Karpas-422 (cell line): ENCODE results near the gene TCF15. TPM values are rescaled to one million over a fixed set of nuclear protein-coding genes. Genes with fewer than 3 reads are reported as not detected.

ENCODE experiments used
- DNase-seq: peaks from one replicate; pipeline ENCODE4 v3.0.0-alpha.2; 2015
- H2AFZ ChIP-seq: fragments of 200-600 bp; sonication (generic); 2 replicates; pipeline ENCODE4 v1.6.1; 2014; ENCODE audit warnings: antibody characterized with exemption, low read length, mixed read lengths
- H3K27ac ChIP-seq: fragments of 200-600 bp; sonication (generic); 2 replicates; pipeline ENCODE4 v1.5.1; 2014; ENCODE audit warnings: mild to moderate bottlenecking, low read length, moderate library complexity
- H3K27me3 ChIP-seq: fragments of 200-600 bp; sonication (generic); 2 replicates; pipeline ENCODE4 v1.6.1; 2014; ENCODE audit warnings: low read length, mixed read lengths
- H3K36me3 ChIP-seq: fragments of 200-600 bp; sonication (generic); 2 replicates; pipeline ENCODE4 v1.6.1; 2014; ENCODE audit warnings: low read length, mixed read lengths; ENCODE audit not compliant: insufficient read depth
- H3K4me1 ChIP-seq: fragments of 200-600 bp; sonication (generic); 2 replicates; pipeline ENCODE4 v1.6.1; 2014; ENCODE audit warnings: mild to moderate bottlenecking, low read length, mixed read lengths
- H3K4me2 ChIP-seq: fragments of 200-600 bp; sonication (generic); 2 replicates; pipeline ENCODE4 v1.6.1; 2014; ENCODE audit warnings: low read length, low read depth, mild to moderate bottlenecking; ENCODE audit not compliant: poor library complexity, severe bottlenecking
- H3K4me3 ChIP-seq: fragments of 200-600 bp; sonication (generic); 2 replicates; pipeline ENCODE4 v1.5.1; 2014; ENCODE audit warnings: mild to moderate bottlenecking, antibody characterized with exemption, low read length, mixed read lengths
- H3K79me2 ChIP-seq: fragments of 200-600 bp; sonication (generic); 2 replicates; pipeline ENCODE4 v1.6.1; 2014; ENCODE audit warnings: mild to moderate bottlenecking, low read length, mixed read lengths
- H3K9ac ChIP-seq: fragments of 200-600 bp; sonication (generic); 2 replicates; pipeline ENCODE4 v1.6.0; 2014; ENCODE audit warnings: low read length
- H3K9me2 ChIP-seq: fragments of 200-600 bp; sonication (generic), shearing (Covaris generic); replicated peaks from 2 replicates; pipeline ENCODE4 v1.6.0; 2014; ENCODE audit warnings: mild to moderate bottlenecking, low read length, moderate library complexity; ENCODE audit not compliant: insufficient read depth
- H3K9me3 ChIP-seq: fragments of 300-700, 200-600 bp; sonication (generic); 2 replicates; pipeline ENCODE4 v1.6.1; 2014; ENCODE audit warnings: low read length, mixed read lengths
- H4K20me1 ChIP-seq: fragments of 200-600 bp; sonication (generic); 2 replicates; pipeline ENCODE4 v1.6.1; 2014; ENCODE audit warnings: mild to moderate bottlenecking, antibody characterized with exemption, low read length, low read depth; ENCODE audit not compliant: insufficient read depth
- total RNA-seq: library from RNA; depleted of rRNA; stranded (reverse); fragments of >200 nt; shearing (Covaris generic); gene quantifications from 2 replicates; pipeline ENCODE4 v1.2.3, GENCODE V29; 2014; ENCODE audit warnings: low replicate concordance; rRNA removed

Gene TCF15
- total RNA-seq, result not detected in 2 replicates

GRCh38 chr20:610130-611046 is at the start of gene TCF15:
Gene TCF15 (minus strand): TSS chr20:610309. CDS start chr20:610237, 72 bp downstream.
- no peaks in the 10 kb centered on the region for H3K9me2 ChIP-seq
- no peaks in the 10 kb centered on the region for H3K9me3 ChIP-seq
- H4K20me1 ChIP-seq, result no peaks in the 10 kb centered on the region
- no peak within 1 kb of the TSS for H2AFZ ChIP-seq
- H3K79me2 ChIP-seq, result no peaks in the 10 kb centered on the region
- H3K36me3 ChIP-seq, result no peaks in the 10 kb centered on the region
- H3K27ac ChIP-seq, result no peak within 1 kb of the TSS
- DNase-seq, result no peak
- no peaks in the 10 kb centered on the region for H3K4me1 ChIP-seq
- H3K4me3 ChIP-seq, result no peak within 1 kb of the TSS
- no peaks in the 10 kb centered on the region for H3K27me3 ChIP-seq
- no peak within 1 kb of the TSS for H3K9ac ChIP-seq
- H3K4me2 ChIP-seq, result no peak within 1 kb of the TSS

DNA sequence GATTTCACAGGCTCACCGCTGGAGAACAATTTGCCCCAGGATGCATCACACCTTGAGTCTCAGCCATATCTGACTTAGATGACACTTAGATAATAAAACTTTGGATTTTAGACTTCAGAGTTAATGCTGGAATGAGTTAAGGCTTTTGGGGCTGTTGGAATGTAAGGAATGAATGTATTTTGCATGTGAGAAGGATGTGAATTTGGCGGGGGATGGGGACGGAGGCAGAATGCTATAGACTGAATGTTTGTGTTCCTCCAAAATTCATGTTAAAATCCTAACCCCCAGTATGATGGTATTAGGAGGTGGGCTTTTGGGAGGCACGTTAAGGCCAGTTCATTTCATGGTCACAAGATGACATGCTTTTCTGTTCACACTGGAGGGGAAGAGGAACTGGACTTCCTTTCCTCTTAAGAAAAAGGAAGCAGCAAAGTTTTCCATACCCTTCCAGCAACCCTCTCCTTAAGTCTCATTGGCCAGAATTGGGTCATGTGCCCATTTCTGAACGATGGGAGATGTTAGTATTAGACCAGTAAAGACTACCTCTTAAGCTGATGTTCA is 48.7 kb upstream of the TCF15 start:
- no peaks in the 10 kb centered on the region for H3K9me3 ChIP-seq
- H3K4me2 ChIP-seq, result no peak overlapping the region
- no peaks in the 10 kb centered on the region for H3K27me3 ChIP-seq

GRCh38 chr20:658202-658601 is 48.1 kb upstream of the TCF15 start:
- H3K4me1 ChIP-seq, result no peaks in the 10 kb centered on the region; the same call in 1 of the 2 replicates
- no peaks in the 10 kb centered on the region for H3K36me3 ChIP-seq
- no peak for DNase-seq
- H3K27me3 ChIP-seq, result no peaks in the 10 kb centered on the region
- H3K27ac ChIP-seq, result no peak overlapping the region
- no peak overlapping the region for H3K4me3 ChIP-seq
- H3K9me2 ChIP-seq, result no peaks in the 10 kb centered on the region
- no peak overlapping the region for H3K4me2 ChIP-seq
- no peak overlapping the region for H2AFZ ChIP-seq
- no peaks in the 10 kb centered on the region for H4K20me1 ChIP-seq
- no peak overlapping the region for H3K9ac ChIP-seq
- H3K9me3 ChIP-seq, result no peaks in the 10 kb centered on the region
- H3K79me2 ChIP-seq, result no peaks in the 10 kb centered on the region

More for the DNA sequence above, 48.7 kb upstream of the TCF15 start:
- H3K27ac ChIP-seq, result no peak overlapping the region
- no peak for DNase-seq
- H3K36me3 ChIP-seq, result no peaks in the 10 kb centered on the region
- H4K20me1 ChIP-seq, result no peaks in the 10 kb centered on the region
- H3K4me1 ChIP-seq, result no peaks in the 10 kb centered on the region
- H3K79me2 ChIP-seq, result no peaks in the 10 kb centered on the region
- no peak overlapping the region for H3K4me3 ChIP-seq
- no peak overlapping the region for H2AFZ ChIP-seq
- no peak overlapping the region for H3K9ac ChIP-seq
- no peaks in the 10 kb centered on the region for H3K9me2 ChIP-seq

GRCh38 chr20:655726-656624 is 45.9 kb upstream of the TCF15 start:
- H3K4me1 ChIP-seq, result no peaks in the 10 kb centered on the region; the same call in 1 of the 2 replicates
- H3K27me3 ChIP-seq, result no peaks in the 10 kb centered on the region
- H3K9ac ChIP-seq, result no peak overlapping the region
- no peaks in the 10 kb centered on the region for H3K79me2 ChIP-seq
- no peak overlapping the region for H3K4me3 ChIP-seq
- H3K9me2 ChIP-seq, result no peaks in the 10 kb centered on the region
- H3K4me2 ChIP-seq, result no peak overlapping the region
- H3K27ac ChIP-seq, result no peak overlapping the region
- H2AFZ ChIP-seq, result no peak overlapping the region
- no peaks in the 10 kb centered on the region for H3K36me3 ChIP-seq
- H4K20me1 ChIP-seq, result no peaks in the 10 kb centered on the region
- no peak for DNase-seq
- H3K9me3 ChIP-seq, result no peaks in the 10 kb centered on the region

- no peaks in the 10 kb centered on the region for H3K79me2 ChIP-seq
- H3K4me3 ChIP-seq, result no peak overlapping the region
- no peak overlapping the region for H2AFZ ChIP-seq
- H3K4me1 ChIP-seq, result no peaks in the 10 kb centered on the region; the same call in 1 of the 2 replicates
- H3K4me2 ChIP-seq, result no peak overlapping the region
- H3K27ac ChIP-seq, result no peak overlapping the region
- H3K9me3 ChIP-seq, result no peaks in the 10 kb centered on the region
- DNase-seq, result no peak
- no peaks in the 10 kb centered on the region for H3K27me3 ChIP-seq
- H4K20me1 ChIP-seq, result no peaks in the 10 kb centered on the region
- H3K36me3 ChIP-seq, result no peaks in the 10 kb centered on the region
- no peak overlapping the region for H3K9ac ChIP-seq
- H3K9me2 ChIP-seq, result no peaks in the 10 kb centered on the region
Observed at GRCh38 chr20:654417-654750, 44.3 kb upstream of the TCF15 start.

GRCh38 chr20:653590-654416 is 43.7 kb upstream of the TCF15 start:
- no peak overlapping the region for H2AFZ ChIP-seq

DNA sequence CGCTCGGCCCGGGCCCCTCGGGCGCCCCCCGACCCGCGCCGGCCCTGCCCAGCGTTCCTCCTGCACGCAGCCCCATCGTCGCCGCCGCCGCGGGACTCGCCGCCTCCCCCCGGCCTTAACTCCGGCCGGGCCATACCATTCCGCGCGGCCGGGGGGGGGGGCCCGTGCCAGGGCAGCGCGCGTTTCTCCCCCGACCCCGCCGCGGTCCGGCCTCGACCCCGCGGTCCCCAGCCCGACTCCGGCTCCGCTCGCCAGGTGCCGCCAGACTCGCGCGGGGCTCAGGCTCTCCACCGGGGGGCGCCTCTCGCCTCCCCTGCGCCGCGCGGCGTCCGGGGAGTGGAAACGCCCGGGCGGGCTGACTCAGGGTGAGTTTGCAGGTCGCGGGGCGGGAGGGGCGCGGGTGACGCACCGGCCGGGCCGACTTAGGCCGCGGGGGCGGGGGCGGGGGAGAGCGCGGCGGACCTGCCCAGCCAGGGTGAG is 43.0 kb upstream of the TCF15 start, which contains the start of gene SRXN1:
Gene SRXN1 (minus strand): TSS at position 91 of the 480 bp plus-strand sequence. CDS start 15 bp downstream, at position 76.
- H3K4me2 ChIP-seq, result peak within 1 kb of the TSS; percentile 50
- no peak within 1 kb of the TSS for H3K27ac ChIP-seq
- H3K4me3 ChIP-seq, result peak within 1 kb of the TSS; percentile 61

More at GRCh38 chr20:653590-654416, 43.7 kb upstream of the TCF15 start:
- H3K36me3 ChIP-seq, result no peaks in the 10 kb centered on the region
- no peaks in the 10 kb centered on the region for H4K20me1 ChIP-seq
- peak overlapping the region; percentile 50 for H3K4me2 ChIP-seq
- no peak for DNase-seq
- no peaks in the 10 kb centered on the region; the same call in 1 of the 2 replicates for H3K4me1 ChIP-seq
- H3K9me2 ChIP-seq, result no peaks in the 10 kb centered on the region
- H3K4me3 ChIP-seq, result peak overlapping the region; percentile 61
- H3K27me3 ChIP-seq, result no peaks in the 10 kb centered on the region
- peak overlapping the region; percentile 58 for H3K9ac ChIP-seq
- no peaks in the 10 kb centered on the region for H3K79me2 ChIP-seq
- H3K9me3 ChIP-seq, result no peaks in the 10 kb centered on the region
- H3K27ac ChIP-seq, result no peak overlapping the region

More for the DNA sequence above, 43.0 kb upstream of the TCF15 start, which contains the start of gene SRXN1:
- H3K4me1 ChIP-seq, result no peaks in the 10 kb centered on the region; the same call in 1 of the 2 replicates
- no peaks in the 10 kb centered on the region for H3K79me2 ChIP-seq
- H3K9ac ChIP-seq, result peak within 1 kb of the TSS; percentile 58
- H3K9me3 ChIP-seq, result no peaks in the 10 kb centered on the region
- no peaks in the 10 kb centered on the region for H3K9me2 ChIP-seq
- H3K27me3 ChIP-seq, result no peaks in the 10 kb centered on the region
- H2AFZ ChIP-seq, result no peak within 1 kb of the TSS
- H4K20me1 ChIP-seq, result no peaks in the 10 kb centered on the region
- DNase-seq, result peak; percentile 84
- no peaks in the 10 kb centered on the region for H3K36me3 ChIP-seq
